NCI-H187 (cell line): Measurements from ENCODE around the gene MYCBPAP.

Experiments used
- DNase-seq, 2 experiments: peaks; one replicate each; lab custom pipeline; 2025; lab: John Stamatoyannopoulos, UW

The MYCBPAP gene

DNA sequence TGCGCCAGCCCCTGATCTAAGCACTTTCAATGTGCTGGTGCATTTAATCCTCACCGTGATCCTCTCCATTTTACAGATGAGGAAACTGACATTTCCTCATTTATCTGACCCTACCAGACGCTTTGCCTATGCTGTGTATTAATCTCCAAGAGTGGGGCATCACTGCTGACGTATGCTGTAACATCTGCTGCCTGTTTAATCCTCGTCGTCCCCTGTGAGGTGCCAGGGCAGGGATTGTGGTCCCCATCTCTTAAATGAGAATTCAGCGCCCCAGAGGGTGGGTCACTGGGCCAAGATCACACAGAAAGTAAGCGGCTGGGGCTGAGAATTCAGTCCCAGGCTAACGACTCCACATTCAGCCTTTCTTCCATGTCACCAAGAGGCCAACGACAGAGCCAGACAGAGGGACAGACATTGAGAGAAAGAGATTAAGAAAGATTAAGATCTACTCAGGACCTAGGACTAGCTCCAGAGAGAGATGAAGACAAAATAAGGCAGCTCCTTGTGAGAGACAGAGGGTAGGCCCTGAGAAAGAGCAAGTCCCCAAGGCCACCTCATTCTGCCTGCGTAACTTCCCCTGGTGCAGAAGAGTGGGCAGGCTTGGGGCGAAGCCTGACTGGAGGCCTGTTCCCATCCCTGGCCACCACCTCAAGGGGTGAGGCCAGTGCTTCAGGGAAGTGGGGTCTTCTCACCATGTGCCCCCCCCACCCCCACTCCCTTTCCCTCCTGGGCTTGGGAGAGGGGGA lies 65.8 kb downstream of the MYCBPAP start:
- no peak for DNase-seq

DNA sequence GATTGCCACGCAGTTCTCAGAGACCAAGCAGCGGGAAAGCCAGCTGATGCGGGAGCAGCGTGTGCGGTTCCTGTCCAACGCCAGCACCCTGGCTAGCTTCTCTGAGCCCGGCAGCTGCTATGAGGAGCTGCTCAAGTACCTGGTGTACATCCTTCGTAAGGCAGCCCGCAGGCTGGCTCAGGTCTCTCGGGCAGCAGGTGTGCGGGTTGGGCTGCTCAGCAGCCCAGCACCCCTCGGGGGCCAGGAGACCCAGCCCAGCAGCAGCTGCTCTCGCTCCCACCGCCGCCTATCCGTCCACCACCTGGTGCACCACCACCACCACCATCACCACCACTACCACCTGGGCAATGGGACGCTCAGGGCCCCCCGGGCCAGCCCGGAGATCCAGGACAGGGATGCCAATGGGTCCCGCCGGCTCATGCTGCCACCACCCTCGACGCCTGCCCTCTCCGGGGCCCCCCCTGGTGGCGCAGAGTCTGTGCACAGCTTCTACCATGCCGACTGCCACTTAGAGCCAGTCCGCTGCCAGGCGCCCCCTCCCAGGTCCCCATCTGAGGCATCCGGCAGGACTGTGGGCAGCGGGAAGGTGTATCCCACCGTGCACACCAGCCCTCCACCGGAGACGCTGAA lies 67.5 kb downstream of the MYCBPAP start:
- DNase-seq: peak in 1 of 2 experiments; percentile 27

DNA sequence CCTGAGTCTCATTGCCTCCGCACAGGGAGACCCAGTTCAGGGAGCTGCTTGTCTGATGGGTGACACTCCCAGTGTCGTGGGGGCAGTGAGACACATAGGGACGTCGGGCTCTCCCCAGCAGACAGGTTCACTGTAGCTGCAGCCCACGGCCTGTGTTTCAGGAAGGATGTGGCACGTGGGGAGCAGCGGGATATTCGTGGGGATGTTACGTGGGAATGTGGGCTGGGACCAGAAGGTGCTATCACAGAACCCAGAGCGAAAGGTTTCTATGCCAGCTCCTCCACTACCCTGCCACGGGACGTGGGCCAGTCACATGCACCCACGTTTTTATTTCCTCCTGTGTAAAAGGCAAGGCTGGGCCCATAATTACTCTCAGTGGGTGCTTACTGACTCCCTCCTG lies 68.6 kb downstream of the MYCBPAP start:
- DNase-seq: no peak

DNA sequence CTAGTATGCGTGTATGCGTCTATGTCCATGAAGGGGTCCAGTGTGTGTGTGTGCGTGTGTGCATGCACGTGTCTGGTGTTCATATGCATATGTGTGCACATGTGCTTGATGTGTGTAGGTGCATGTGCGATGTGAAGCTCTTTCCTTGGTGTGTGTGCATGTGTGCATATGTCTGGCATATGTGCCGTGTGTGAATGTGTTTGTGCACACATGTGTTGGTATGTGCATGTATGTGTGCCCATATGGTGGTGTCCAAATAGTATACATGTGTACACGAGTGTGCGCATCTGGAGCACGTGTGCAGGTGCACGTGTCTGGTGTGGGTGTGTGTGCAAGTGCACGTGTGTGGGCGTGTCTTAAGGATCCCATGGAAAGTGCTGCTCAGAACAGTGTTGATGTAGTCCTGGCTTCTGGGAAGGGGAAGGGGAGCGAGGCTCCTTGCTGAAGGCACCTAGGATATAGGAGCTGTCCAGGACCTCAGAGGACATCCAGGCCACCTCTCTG lies 69.3 kb downstream of the MYCBPAP start:
- DNase-seq: no peak

DNA sequence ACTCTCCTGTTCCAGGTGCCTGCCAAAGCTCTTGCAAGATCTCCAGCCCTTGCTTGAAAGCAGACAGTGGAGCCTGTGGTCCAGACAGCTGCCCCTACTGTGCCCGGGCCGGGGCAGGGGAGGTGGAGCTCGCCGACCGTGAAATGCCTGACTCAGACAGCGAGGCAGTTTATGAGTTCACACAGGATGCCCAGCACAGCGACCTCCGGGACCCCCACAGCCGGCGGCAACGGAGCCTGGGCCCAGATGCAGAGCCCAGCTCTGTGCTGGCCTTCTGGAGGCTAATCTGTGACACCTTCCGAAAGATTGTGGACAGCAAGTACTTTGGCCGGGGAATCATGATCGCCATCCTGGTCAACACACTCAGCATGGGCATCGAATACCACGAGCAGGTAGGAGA lies 69.9 kb downstream of the MYCBPAP start:
- DNase-seq: no peak

DNA sequence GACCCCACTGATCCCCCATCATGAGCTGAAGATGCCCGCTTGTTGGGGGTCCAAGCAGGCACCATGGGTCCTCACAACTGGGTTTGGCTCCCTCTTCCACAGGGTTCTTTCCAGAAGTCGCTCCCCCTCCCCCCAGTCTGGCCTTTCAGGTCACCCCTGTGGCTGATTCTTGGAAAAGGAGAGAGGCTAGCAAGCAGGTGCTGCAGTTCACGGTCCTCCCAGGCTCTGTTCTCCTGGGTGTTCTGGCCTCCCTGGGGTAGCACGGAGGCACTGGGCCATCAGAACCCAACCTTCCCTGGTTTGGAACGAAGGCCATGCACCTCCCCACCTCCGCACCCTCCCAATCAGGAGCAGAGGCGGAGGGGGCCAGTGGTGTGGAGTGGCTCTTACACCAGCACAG lies 71.2 kb downstream of the MYCBPAP start:
- DNase-seq: no peak

DNA sequence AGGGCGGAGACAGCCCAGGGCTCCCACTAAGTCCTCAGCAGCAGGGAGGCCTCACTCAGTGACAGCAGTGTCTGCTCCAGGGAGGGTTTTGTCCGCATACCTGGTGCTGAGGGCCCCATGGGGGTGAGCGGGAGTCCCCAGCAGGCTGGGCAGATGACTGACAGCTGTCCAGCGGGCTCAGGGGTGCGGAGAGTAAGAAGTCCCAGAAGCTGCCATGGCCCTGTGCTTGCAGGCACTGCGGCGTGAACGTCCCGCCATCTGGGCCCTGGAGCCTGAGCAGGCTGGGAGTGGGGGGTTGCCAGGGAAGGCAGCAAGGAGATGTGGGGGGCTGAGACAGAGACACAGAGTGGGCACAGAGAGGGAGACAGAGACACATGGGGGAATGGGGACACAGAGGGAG lies 72.4 kb downstream of the MYCBPAP start:
- DNase-seq: no peak
